22Rv1 (cell line): ENCODE results near the gene STX3.
A peak's percentile ranks its signal among the peaks of the same experiment; 100 is the strongest.

Experiments
- H3K27ac ChIP-seq: fragments of 450-650 bp; 2 replicates; pipeline ENCODE4 v1.5.1; 2017
- ZFX ChIP-seq: fragments of 450-650 bp; IDR thresholded peaks from 2 replicates; pipeline ENCODE4 v1.6.1; 2017; ENCODE audit warnings: antibody characterized with exemption, borderline replicate concordance
- TF ChIP-seq, protein P1 (sequence below): fragments of 450-650 bp; IDR thresholded peaks from 2 replicates; pipeline ENCODE4 v1.5.1; 2017; ENCODE audit warnings: mild to moderate bottlenecking

The STX3 gene

DNA sequence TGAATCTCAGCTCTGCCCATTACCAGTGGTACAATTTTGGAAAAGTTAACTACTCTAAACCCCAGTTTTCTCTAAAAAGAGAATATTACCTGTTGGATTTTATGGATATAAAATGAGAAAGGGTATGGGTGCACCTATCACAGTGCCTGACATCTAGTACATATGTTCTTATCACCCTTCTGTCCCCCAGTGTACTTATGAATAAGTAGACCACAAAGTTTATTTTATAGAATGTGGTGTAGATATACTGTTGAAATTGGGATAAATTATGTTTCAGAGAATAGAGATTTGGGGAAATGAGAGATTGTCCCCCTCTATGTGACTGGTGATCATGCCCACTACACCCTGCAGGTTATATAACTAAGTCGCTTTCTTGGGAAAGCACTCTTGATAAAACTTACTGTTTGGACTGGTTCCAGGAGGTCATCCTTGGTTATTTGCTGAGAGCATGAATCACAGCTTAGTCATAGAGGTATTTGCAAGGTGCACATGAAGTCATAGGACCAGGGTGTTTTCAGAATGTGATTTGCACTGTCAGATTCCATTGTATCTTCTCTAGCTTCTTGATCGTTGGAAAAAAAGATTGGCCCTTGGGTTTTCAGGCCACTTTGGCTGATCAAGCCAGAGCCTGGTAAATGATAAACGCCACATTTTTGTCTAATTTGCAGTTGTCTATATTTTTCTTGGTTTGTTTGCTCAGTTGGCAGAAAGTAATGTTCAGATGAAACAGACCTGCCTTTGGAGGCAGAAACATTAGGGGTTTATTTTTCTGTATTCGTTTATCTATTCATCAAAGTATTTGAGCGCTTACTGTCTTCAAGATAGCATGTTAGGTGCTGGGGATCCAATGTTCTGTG lies 21.3 kb downstream of the STX3 start:
- H3K27ac ChIP-seq: peak overlapping the region; percentile 51
- TF ChIP-seq ZFX: no peak
- TF ChIP-seq, protein P1, sequence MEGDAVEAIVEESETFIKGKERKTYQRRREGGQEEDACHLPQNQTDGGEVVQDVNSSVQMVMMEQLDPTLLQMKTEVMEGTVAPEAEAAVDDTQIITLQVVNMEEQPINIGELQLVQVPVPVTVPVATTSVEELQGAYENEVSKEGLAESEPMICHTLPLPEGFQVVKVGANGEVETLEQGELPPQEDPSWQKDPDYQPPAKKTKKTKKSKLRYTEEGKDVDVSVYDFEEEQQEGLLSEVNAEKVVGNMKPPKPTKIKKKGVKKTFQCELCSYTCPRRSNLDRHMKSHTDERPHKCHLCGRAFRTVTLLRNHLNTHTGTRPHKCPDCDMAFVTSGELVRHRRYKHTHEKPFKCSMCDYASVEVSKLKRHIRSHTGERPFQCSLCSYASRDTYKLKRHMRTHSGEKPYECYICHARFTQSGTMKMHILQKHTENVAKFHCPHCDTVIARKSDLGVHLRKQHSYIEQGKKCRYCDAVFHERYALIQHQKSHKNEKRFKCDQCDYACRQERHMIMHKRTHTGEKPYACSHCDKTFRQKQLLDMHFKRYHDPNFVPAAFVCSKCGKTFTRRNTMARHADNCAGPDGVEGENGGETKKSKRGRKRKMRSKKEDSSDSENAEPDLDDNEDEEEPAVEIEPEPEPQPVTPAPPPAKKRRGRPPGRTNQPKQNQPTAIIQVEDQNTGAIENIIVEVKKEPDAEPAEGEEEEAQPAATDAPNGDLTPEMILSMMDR: no peak

DNA sequence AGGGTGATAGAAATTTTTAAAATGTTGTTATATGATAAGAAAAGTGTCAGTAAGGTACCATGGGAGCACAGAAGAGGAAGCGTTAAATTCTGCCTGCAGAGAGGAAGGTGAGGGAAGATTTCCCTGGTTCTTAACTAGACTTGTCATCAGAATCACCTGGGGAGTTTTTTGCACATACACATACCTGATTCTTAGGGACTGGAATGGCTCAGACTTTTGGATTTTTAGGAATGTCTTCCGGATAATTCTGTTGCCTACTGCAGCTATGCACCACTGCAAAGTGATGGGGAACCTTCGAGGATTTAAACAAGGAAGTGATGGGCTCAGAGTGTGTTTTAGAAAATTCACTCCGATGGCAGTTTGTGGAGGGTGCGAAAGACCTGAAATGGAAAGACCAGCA lies 21.9 kb downstream of the STX3 start:
- TF ChIP-seq ZFX: no peak
- TF ChIP-seq, protein P1: no peak
- peak overlapping the region; percentile 51 for H3K27ac ChIP-seq

DNA sequence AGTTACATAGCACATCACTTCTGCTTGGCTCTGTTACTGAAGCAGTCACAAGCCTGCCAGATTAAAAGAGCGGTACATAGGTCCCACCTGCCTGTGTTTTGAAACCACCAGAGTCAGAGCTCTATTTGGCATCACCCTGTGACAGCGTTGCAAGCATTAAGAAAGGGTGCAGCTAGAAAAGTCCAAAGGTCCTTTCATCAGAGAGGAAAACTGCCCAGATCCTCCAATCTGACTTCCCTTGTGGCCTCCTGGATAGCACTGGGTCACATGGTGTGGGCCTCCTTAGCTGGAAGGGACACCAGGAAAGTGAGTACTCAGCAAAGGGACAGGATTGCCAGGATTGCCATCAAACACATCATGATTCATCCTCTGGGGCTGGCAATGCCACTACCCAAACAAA lies 22.9 kb downstream of the STX3 start:
- TF ChIP-seq ZFX: no peak
- TF ChIP-seq, protein P1: no peak
- no peak overlapping the region for H3K27ac ChIP-seq

DNA sequence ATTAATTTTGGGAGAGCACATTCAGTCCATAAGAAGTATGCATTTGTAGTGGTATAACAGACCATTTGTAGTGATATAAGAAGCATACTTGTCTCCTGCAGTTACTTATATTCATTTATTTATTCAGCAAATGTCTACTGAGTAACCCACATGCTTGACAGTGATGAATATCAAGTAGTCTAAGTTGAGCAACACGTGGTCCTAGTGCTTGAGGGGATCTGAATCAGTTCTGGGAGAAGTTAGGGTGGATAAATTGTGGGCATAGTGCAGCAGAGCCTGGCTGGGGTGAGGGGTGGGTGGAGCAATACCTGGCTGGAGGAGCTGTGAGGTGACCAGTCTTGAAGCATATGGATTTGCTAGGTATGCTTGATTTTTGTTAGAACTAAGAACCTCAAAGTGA lies 24.3 kb downstream of the STX3 start:
- H3K27ac ChIP-seq: no peak overlapping the region
- TF ChIP-seq, protein P1: no peak
- TF ChIP-seq ZFX: no peak

DNA sequence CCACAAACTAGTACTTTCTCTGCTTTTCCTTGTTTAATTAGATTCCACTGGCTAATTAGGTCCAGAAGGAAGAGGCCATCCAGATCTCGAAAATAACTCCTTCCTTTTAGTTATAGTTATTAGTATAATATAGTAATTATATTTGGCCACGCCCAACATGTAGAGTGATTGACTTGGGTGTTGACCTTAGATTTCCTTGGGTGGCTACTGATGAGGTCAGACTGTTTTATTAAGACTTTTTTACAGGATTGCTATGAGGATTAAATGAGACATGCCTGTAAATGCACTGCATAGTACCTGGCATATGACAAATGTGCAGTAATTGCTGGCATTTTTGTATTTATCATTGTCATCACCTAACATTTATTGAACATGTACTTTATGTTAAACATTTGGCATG lies 26.9 kb downstream of the STX3 start:
- H3K27ac ChIP-seq: no peak overlapping the region
- TF ChIP-seq ZFX: no peak
- TF ChIP-seq, protein P1: no peak

DNA sequence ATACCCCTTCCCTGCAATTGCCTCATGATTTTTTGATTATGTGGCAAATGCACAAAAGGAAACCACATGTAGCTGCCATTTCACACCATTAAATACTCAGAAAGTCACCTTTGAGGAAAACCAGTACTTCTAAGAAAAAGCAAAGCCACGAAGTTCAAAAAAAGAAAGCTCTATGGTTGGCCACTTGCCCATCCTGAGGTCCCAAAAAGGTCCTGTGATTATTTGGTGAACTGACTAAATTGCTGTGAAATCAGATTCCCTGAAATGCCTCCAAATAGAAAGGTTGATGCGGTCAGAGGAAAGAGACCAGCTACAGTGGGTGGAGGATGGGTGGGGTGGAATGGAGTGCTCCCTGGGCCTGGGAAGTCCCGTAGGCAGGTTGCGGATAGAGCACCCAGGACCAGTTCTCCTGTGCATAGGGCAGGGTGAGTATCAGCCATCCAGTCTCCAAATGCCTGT lies 28.5 kb downstream of the STX3 start:
- TF ChIP-seq, protein P1: no peak
- TF ChIP-seq ZFX: no peak
- peak overlapping the region; percentile 86 for H3K27ac ChIP-seq

DNA sequence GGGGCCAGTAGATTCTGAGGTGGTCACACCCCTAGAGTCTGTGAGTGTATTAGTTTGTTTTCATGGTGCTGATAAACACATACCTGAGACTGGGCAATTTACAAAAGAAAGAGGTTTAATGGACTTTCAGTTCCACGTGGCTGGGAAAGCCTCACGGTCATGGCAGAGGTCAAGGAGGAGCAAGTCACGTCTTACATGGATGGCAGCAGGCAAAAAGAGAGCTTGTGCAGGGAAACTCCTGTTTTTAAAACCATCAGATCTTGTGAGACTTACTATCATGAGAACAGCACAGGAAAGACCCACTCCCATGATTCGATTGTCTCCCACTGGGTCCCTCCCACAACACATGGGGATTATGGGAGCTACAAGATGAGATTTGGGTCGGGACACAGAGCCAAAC lies 29.3 kb downstream of the STX3 start:
- peak overlapping the region; percentile 86 for H3K27ac ChIP-seq

DNA sequence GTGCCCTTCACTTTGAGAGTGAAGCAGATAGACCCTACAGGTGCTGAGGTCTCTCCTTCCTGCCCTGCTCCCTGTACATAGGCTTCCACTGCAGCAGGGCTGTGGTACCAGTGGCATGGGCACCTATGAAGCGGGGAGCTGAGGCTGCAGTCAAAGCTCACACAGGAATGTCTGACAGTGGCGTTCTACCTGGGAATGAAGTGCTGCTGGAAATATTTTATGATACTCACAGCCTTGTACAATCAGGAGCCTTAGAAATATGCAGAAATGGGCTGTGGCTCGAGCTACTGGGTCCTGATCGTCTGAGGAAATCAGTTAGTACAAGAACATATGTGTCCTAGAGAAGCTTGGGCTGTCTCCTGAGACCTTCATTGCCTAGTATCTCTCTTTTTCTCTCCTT lies 30.6 kb downstream of the STX3 start:
- TF ChIP-seq, protein P1: no peak
- no peak for TF ChIP-seq ZFX
- peak overlapping the region; percentile 86 for H3K27ac ChIP-seq
